HUES6 (cell line): Measurements from ENCODE around the gene KLF6.

ENCODE experiments used
- H3K27ac ChIP-seq: 2 replicates; pipeline ENCODE4 v1.7.0; 2013; ENCODE audit warnings: low read depth, mild to moderate bottlenecking, low read length, inconsistent platforms
- H3K27me3 ChIP-seq: 2 replicates; pipeline ENCODE4 v1.6.1; 2013; ENCODE audit warnings: low read length; ENCODE audit not compliant: control insufficient read depth, insufficient read depth
- H3K36me3 ChIP-seq: 2 replicates; pipeline ENCODE4 v1.6.1; 2013; ENCODE audit warnings: low read length; ENCODE audit not compliant: control insufficient read depth, insufficient read depth
- H3K4me1 ChIP-seq: 2 replicates; pipeline ENCODE4 v1.6.1; 2013; ENCODE audit warnings: low read length; ENCODE audit not compliant: control insufficient read depth, insufficient read depth
- H3K4me3 ChIP-seq: 2 replicates; pipeline ENCODE4 v1.5.1; 2013; ENCODE audit warnings: low read depth, low read length
- H3K9ac ChIP-seq: one replicate; pipeline ENCODE4 v1.6.1; 2013; ENCODE audit warnings: mild to moderate bottlenecking, low read length
- H3K9me3 ChIP-seq: 2 replicates; pipeline ENCODE4 v1.6.1; 2013; ENCODE audit warnings: low read depth, low read length; ENCODE audit not compliant: control insufficient read depth, insufficient read depth

Gene KLF6

DNA sequence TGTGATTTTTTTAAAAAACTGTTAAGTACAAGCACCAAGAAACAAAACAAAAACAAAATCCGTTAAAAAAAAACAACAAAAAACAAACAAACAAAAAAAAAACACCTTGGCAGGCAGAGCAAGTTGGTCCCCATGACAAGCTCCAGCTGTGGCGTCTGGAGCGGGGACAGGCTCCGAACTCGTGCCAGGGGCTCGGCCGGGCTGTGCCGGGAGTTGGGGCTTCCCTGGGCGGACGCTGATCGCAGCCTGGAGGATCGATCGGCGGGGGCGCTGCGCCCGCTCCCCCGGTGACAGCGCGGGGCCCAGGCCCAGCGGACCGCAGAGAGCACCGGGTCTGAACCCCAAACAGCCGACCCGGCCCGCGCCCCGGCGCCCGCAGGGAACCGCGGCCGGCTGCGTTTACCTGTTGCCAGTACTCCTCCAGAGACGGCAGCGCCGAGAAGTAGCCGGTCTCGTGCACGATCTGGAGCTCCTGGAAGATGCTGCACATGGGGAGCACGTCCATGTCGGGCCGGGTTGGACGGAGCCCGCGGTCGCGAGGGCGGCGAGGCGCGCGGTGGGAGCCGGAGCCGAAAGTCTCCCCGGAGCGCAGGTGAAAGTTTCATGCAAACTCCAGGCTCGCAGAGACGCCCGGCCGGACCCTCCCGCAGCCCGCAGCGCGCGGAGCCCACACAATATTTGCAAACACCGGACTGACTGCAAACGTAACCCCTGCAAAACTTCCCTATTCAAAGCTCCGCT lies at the start of gene KLF6:
TSS of gene KLF6 (minus strand) at position 700 of the 741 bp plus-strand sequence. CDS start at position 505, 195 bp downstream.
- Histone ChIP-seq H3K4me1 (peaks cover 37% of the 10 kb centered on the region), H3K4me3 (peak within 1 kb of the TSS; percentile 84), H3K27ac (peak within 1 kb of the TSS; percentile 99), H3K27me3 (no peaks in the 10 kb centered on the region), H3K9ac (peak within 1 kb of the TSS; percentile 99), H3K9me3 (no peaks in the 10 kb centered on the region), H3K36me3 (peaks cover 28% of the 10 kb centered on the region)

DNA sequence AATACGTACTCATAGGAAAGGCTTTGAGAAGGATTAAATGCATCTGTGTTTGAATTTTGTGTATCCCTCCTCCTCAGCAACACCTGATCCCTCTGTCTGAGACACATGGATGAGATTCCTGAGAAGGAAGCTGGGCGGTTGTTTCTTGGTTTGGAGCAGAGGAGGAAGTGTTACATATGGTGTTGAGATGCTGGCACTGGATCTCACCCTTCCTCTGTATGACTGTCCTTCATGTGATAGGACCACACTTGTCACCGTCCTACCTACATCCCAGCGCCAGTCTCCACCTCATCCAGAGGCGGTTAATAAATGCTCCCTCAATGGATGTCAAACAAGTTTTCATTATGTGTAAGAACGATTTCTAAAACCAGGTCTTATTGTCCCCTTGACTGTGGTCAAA lies 49.4 kb upstream of the KLF6 start:
- Histone ChIP-seq H3K27ac (no peak overlapping the region), H3K36me3 (no peaks in the 10 kb centered on the region), H3K9ac (no peak overlapping the region), H3K27me3 (no peaks in the 10 kb centered on the region), H3K4me1 (peaks cover 20% of the 10 kb centered on the region), H3K4me3 (no peak overlapping the region), H3K9me3 (no peaks in the 10 kb centered on the region)

DNA sequence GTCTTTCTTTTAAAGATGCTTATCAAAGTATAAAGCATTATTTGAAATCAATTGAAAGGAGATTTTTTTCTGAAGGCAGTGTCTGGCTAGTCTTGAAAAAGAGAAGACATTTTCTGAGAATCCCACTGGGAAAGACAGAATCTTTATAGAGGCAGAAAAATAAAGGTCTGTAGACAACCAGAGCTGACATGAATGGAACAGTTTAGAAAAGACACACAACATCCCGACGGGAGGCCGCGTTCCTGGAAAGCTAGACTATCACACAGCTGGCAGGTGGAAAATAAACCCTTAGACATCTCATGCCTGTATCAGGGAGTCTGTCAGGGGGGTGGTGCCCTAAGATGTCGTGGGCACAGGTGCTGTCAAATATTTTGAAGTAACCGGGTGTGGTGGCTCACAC lies 48.0 kb upstream of the KLF6 start:
- no peaks in the 10 kb centered on the region for H3K27me3 ChIP-seq
- H3K9me3 ChIP-seq, result no peaks in the 10 kb centered on the region
- H3K36me3 ChIP-seq, result no peaks in the 10 kb centered on the region
- H3K4me1 ChIP-seq, result peaks cover 31% of the 10 kb centered on the region
- no peak overlapping the region for H3K9ac ChIP-seq
- no peak overlapping the region for H3K27ac ChIP-seq
- no peak overlapping the region for H3K4me3 ChIP-seq

DNA sequence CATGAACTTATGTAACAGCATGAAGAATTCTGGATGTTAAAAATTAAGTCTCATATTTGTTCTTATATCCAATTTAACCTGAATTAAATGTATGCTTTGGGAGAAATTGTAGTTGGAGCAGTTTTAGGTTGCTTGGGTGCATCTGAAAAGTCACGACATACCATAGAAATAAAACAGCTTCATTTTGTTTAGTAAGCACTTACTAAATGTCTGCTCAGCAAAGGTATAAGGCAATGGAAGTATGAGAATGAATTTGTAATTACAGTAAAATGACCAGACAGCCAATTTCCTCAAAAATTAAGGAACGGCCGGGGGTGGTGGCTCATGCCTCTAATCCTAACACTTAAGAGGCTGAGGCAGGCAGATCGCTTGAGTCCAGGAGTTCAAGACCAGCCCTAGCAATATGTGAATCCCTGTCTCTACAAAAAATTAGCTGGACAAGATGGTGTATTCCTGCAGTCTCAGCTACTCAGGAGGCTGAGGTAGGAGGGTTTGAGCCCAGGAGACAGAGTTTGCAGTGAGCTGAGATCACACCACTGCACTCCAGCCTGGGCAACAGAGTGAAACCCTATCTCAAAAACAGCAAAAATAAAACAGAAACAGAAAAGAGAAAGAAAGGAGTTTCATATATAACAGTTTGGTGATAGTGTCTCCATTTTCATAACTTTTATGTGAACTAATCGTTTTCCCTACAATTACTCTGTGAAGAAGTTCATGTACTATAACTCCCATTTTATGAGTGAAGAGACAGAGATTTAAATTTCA lies 47.2 kb upstream of the KLF6 start:
- no peaks in the 10 kb centered on the region for H3K36me3 ChIP-seq
- peaks cover 40% of the 10 kb centered on the region for H3K4me1 ChIP-seq
- H3K27me3 ChIP-seq, result no peaks in the 10 kb centered on the region
- H3K27ac ChIP-seq, result no peak overlapping the region
- no peaks in the 10 kb centered on the region for H3K9me3 ChIP-seq
- H3K9ac ChIP-seq, result no peak overlapping the region
- no peak overlapping the region for H3K4me3 ChIP-seq

DNA sequence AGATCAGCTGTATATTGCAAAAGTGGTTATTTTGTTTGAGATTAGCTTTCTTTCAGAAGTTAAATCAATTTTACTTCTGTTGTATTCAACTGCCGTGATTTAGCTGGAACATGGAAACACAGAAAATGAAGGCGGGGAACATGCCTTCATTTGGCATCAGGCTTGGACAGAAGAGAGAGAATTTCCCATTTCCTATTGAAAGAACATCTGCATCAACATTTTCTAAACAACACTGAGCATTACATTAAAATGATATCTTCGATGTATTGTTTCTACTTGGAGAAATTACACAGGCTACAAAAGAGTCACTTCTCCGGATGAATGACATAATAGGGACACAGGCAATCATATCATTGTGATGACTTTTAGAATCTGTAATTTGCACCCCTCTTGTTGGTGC lies 46.6 kb upstream of the KLF6 start:
- Histone ChIP-seq H3K4me3 (no peak overlapping the region), H3K9ac (no peak overlapping the region), H3K9me3 (no peaks in the 10 kb centered on the region), H3K27ac (no peak overlapping the region), H3K27me3 (no peaks in the 10 kb centered on the region), H3K4me1 (peaks cover 41% of the 10 kb centered on the region), H3K36me3 (no peaks in the 10 kb centered on the region)

DNA sequence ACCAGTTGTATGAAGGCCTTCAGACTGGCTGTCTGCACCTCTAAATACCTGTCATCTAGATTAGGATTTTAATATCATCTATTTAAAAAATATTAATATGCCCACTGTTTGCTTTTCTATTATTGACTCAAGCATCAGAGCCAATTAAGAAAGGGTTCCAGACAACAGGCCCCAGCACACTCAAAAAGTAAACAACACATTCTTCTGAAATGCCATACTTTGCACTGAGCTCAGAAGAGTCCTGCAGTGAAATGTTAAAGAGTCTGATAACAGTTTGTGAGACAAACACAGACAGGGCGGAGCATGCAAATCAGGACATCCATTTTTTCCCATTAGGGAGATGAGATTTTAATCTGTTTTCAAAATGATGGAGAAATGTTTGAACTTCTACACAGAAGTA lies 45.9 kb upstream of the KLF6 start:
- no peak overlapping the region for H3K4me3 ChIP-seq
- no peaks in the 10 kb centered on the region for H3K9me3 ChIP-seq
- no peak overlapping the region; the same call in 1 of the 2 replicates for H3K27ac ChIP-seq
- H3K27me3 ChIP-seq, result no peaks in the 10 kb centered on the region
- H3K4me1 ChIP-seq, result peaks cover 47% of the 10 kb centered on the region
- no peak overlapping the region for H3K9ac ChIP-seq
- no peaks in the 10 kb centered on the region for H3K36me3 ChIP-seq

DNA sequence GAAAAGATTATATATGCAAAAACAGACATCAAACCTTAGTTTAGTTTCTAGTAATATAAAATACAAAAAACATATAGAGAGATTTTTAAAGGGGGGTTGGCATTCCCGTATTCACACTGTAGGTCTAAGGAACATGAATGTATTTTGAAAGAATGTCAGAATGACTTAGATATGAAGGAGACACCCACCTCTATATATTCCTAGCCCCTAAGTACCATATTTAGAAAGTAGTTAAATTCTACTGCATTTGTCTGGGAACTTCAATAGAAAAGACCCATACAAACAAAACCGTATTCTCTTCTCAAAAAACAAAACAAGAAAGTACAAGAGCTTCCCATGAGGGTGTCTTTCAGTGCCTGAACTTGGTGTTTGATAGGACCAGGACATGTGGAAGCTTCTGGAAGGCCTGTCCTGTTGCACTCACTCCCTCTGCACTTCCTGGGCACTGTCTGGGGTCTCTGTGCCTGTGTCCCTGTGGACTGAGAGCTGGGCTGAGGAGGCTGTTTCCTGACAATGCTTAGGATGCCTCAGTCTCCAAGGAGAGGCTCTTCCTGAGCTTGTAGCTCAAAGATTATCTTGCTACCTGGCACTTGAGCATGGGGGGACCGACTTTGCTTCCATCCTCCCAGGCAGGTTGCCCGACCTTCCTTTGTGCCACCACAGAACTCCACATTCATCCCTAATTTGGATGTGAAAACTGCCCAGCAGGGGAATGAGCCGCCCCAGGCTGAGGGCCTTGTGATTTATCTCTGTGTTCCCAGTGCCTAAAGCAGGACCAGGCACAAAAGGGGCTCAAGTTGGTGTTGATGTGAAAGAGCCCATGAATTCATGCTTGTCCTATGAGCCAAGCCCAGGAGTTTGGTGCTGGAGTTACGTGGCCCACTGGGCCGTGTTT lies 44.4 kb upstream of the KLF6 start:
- peak overlapping the region; percentile 46 for H3K9ac ChIP-seq
- H3K9me3 ChIP-seq, result no peaks in the 10 kb centered on the region
- H3K4me3 ChIP-seq, result peak overlapping the region; percentile 24; the same call in 1 of the 2 replicates
- peak overlapping the region; percentile 29; the same call in 1 of the 2 replicates for H3K27ac ChIP-seq
- no peaks in the 10 kb centered on the region for H3K36me3 ChIP-seq
- H3K27me3 ChIP-seq, result no peaks in the 10 kb centered on the region
- H3K4me1 ChIP-seq, result peaks cover 55% of the 10 kb centered on the region

DNA sequence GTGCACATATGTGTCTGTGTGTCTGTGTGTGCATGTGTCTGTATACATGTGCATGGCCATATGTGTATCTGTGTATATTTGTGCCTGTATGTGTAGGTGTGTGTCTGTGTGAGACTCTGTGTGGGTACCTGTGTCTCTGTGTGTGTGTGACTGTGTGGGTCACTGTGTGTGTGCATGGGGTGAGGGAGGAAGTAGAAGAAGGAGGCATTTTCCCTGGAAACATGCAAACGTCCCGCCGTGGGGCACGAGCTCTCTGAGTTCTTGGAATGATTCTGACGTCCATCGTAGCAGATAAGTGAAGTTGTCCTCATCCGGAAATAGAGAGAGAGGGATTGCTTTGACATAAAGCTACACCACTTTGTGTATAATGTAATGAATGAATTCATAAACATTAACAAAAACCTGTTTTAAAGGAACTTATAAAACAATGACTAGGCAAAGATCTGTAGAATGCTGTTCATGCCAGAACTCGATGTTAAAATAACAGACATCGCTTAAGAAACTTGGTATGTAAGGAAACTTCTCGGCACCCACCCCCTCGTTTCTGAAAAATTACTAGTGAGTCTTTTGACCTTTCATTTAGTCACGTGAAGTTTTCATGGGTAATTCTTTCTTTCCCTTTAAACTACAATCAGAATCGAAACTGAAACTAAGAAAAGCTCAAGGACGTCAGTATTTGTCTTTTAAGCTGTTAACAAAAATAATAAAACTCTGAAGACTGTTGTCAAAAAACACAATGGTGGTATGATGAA lies 43.6 kb upstream of the KLF6 start:
- H3K27ac ChIP-seq, result no peak overlapping the region
- H3K4me3 ChIP-seq, result no peak overlapping the region
- H3K9ac ChIP-seq, result no peak overlapping the region
- H3K27me3 ChIP-seq, result no peaks in the 10 kb centered on the region
- no peaks in the 10 kb centered on the region for H3K36me3 ChIP-seq
- no peaks in the 10 kb centered on the region for H3K9me3 ChIP-seq
- H3K4me1 ChIP-seq, result peaks cover 55% of the 10 kb centered on the region

DNA sequence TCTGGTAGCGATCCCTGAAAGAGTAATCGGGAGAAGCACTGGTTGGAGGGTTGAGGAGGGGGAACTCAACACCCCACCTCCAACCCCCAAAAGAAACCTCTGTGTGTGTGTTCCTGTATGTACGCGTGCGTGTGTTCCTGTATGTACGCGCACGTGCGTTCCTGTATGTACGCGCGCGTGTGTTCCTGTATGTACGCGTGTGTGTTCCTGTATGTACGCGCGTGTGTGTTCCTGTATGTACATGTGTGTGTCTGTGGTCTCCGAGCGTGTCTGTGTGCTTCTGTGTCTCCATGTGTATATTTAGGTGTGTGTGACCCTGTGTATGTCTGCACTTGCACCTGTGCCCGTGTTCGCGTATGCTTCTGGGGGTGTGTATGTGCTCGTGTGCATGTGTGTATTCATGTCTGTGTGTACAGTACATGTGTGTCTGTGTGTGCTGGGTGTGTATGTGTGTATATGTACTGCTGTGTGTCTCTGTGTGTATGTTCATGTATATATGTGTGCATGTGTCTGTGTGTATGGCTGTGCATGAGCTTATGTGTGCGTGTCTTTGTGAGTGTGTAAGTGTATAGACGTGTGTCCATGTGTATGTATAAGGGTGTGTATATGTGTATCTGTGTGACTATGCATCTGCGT lies 42.9 kb upstream of the KLF6 start:
- no peaks in the 10 kb centered on the region for H3K36me3 ChIP-seq
- peaks cover 55% of the 10 kb centered on the region for H3K4me1 ChIP-seq
- H3K27me3 ChIP-seq, result no peaks in the 10 kb centered on the region
- no peak overlapping the region for H3K27ac ChIP-seq
- no peak overlapping the region for H3K4me3 ChIP-seq
- no peaks in the 10 kb centered on the region for H3K9me3 ChIP-seq
- H3K9ac ChIP-seq, result peak overlapping the region; percentile 36

DNA sequence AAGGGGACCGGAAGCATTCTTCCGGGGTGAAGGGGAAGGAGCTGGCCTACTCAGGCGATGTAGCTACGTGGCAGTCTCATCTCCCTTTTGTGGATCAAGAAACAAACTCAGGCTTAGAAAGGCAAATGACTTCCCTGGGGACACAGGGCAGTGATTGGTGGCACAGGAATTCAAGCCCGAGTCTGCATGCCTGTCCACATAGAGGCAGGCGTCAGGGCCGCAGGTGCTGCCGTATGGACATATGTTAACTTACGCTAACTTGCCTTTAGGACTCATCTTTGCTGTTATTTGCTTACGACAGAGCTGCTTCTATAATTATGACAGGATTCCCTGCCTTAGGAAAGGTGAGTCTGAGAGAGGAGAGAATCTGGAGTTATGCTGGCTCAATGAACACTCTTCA lies 42.3 kb upstream of the KLF6 start:
- no peak overlapping the region for H3K4me3 ChIP-seq
- H3K4me1 ChIP-seq, result peaks cover 55% of the 10 kb centered on the region
- peak overlapping the region; percentile 36 for H3K9ac ChIP-seq
- no peaks in the 10 kb centered on the region for H3K36me3 ChIP-seq
- H3K27ac ChIP-seq, result no peak overlapping the region
- no peaks in the 10 kb centered on the region for H3K27me3 ChIP-seq
- no peaks in the 10 kb centered on the region for H3K9me3 ChIP-seq
